MM.1S (cell line): ENCODE data around the gene INSC.

Source experiments
- DNase-seq: peaks from one replicate; pipeline ENCODE4 v3.0.0-alpha.2; 2015
- H2AFZ ChIP-seq: fragments of 300-600 bp; sonication (generic); 2 replicates; pipeline ENCODE4 v1.6.0; 2016; ENCODE audit warnings: antibody characterized with exemption, low read length
- H3F3A ChIP-seq: fragments of 300-600 bp; sonication (generic); 2 replicates; pipeline ENCODE4 v1.6.1; 2016; ENCODE audit warnings: mild to moderate bottlenecking, antibody characterized with exemption, low read length, moderate library complexity, mixed read lengths; ENCODE audit not compliant: insufficient read depth
- H3K27ac ChIP-seq: fragments of 300-600 bp; sonication (generic); 2 replicates; pipeline ENCODE4 v1.5.1; 2016; ENCODE audit warnings: mild to moderate bottlenecking, low read length
- H3K27me3 ChIP-seq: fragments of 300-600 bp; sonication (generic); replicated peaks from 2 replicates; pipeline ENCODE4 v1.6.0; 2016; ENCODE audit warnings: low read length; ENCODE audit not compliant: insufficient read depth
- H3K36me3 ChIP-seq: fragments of 300-600 bp; sonication (generic); replicated peaks from 2 replicates; pipeline ENCODE4 v1.6.1; 2016; ENCODE audit warnings: mild to moderate bottlenecking, low read length, mixed read lengths; ENCODE audit not compliant: insufficient read depth
- H3K4me1 ChIP-seq: fragments of 300-600 bp; sonication (generic); 2 replicates; pipeline ENCODE4 v1.6.1; 2016; ENCODE audit warnings: low read length, mixed read lengths
- H3K4me2 ChIP-seq: fragments of 300-600 bp; sonication (generic); 2 replicates; pipeline ENCODE4 v1.6.0; 2016; ENCODE audit warnings: low read depth, low read length
- H3K4me3 ChIP-seq: fragments of 300-600 bp; sonication (generic); 2 replicates; pipeline ENCODE4 v1.5.1; 2016; ENCODE audit warnings: low read length, mixed read lengths
- H3K79me2 ChIP-seq: fragments of 300-600 bp; sonication (generic); 2 replicates; pipeline ENCODE4 v1.6.1; 2016; ENCODE audit warnings: mixed run types, low read length, mixed read lengths
- H3K9ac ChIP-seq: fragments of 300-600 bp; sonication (generic); 2 replicates; pipeline ENCODE4 v1.6.1; 2016; ENCODE audit warnings: low read length, mixed read lengths
- H3K9me2 ChIP-seq: fragments of 300-600 bp; sonication (generic); replicated peaks from 2 replicates; pipeline ENCODE4 v1.6.1; 2016; ENCODE audit warnings: mild to moderate bottlenecking, low read length, mixed read lengths; ENCODE audit not compliant: insufficient read depth
- H3K9me3 ChIP-seq: fragments of 300-600 bp; sonication (generic); replicated peaks from 2 replicates; pipeline ENCODE4 v1.6.1; 2016; ENCODE audit warnings: mild to moderate bottlenecking, low read length, mixed read lengths; ENCODE audit not compliant: insufficient read depth
- H4K20me1 ChIP-seq: fragments of 300-600 bp; sonication (generic); 2 replicates; pipeline ENCODE4 v1.6.1; 2016; ENCODE audit warnings: mild to moderate bottlenecking, low read length, moderate library complexity, mixed read lengths; ENCODE audit not compliant: insufficient read depth
- CTCF ChIP-seq: fragments of 300-600 bp; sonication (generic); IDR thresholded peaks from 2 replicates; pipeline ENCODE4 v1.5.1; 2016; ENCODE audit warnings: antibody characterized with exemption, low read length, mixed read lengths
- EZH2 ChIP-seq: fragments of 300-600 bp; sonication (generic); optimal IDR thresholded peaks from 2 replicates; pipeline ENCODE3; 2017; ENCODE audit warnings: low read depth, mild to moderate bottlenecking, antibody characterized with exemption, low read length, mixed read lengths
- EZH2phosphoT487 ChIP-seq: fragments of 300-600 bp; sonication (generic); IDR thresholded peaks from 2 replicates; pipeline ENCODE4 v1.6.1; 2018; ENCODE audit warnings: antibody characterized with exemption, low read length

Gene INSC

DNA sequence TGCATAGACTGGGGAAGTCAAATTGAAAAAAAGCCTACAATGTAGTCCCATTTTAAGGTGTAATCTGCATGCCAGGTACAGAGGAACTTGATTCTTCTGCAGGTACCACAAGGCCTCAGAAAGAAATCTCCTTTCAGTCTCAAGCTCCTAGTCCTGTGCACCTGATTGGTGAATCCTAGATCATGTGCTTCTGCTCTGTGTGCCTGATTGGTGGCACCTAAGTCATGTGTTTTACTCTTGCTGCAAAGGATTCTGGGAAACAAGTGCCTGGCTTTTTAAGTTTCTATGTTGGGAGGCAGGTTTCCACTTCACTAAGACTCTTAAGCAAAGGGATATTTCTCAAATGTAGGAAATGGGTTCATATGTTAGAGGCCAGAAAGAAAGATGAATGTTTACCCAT lies 29.1 kb downstream of the INSC start:
- DNase-seq, result no peak
- Histone ChIP-seq H3K27ac (no peak overlapping the region), H3K9me2 (no peaks in the 10 kb centered on the region), H3K27me3 (no peaks in the 10 kb centered on the region), H3K9ac (no peak overlapping the region), H3K79me2 (no peaks in the 10 kb centered on the region), H3K4me2 (no peak overlapping the region), H3K9me3 (no peaks in the 10 kb centered on the region), H2AFZ (no peak overlapping the region), H3K4me1 (no peaks in the 10 kb centered on the region), H4K20me1 (no peaks in the 10 kb centered on the region), H3F3A (no peaks in the 10 kb centered on the region), H3K36me3 (no peaks in the 10 kb centered on the region), H3K4me3 (no peak overlapping the region)
- TF ChIP-seq CTCF (no peak), EZH2 (no peak), EZH2phosphoT487 (no peak)

DNA sequence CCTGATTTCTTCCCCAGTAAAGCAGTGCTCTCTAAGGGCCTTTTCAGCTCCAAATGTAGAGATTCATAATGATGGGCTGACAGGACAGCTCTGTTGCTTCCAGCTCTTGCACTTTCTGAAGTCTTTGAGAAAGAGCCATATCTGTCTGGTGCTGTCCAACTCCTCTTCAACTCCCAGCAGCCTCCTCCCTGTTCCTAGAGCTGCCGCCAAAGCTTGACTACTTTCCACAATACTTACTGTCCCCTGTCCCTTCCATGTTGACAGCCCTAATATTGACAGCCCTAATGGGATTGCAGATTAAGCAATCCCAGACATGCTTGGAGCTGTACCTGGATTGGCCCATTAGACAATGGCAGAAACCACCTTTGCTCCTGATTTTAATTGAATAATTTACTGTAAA lies 29.6 kb downstream of the INSC start:
- no peaks in the 10 kb centered on the region for H3F3A ChIP-seq
- DNase-seq, result no peak
- no peaks in the 10 kb centered on the region for H4K20me1 ChIP-seq
- no peak overlapping the region for H2AFZ ChIP-seq
- H3K9me2 ChIP-seq, result no peaks in the 10 kb centered on the region
- no peak for TF ChIP-seq EZH2
- H3K79me2 ChIP-seq, result no peaks in the 10 kb centered on the region
- no peaks in the 10 kb centered on the region for H3K27me3 ChIP-seq
- no peak overlapping the region for H3K4me3 ChIP-seq
- no peak overlapping the region for H3K9ac ChIP-seq
- no peaks in the 10 kb centered on the region for H3K36me3 ChIP-seq
- no peak overlapping the region for H3K27ac ChIP-seq
- no peak overlapping the region for H3K4me2 ChIP-seq
- H3K4me1 ChIP-seq, result no peaks in the 10 kb centered on the region
- no peaks in the 10 kb centered on the region for H3K9me3 ChIP-seq

- H4K20me1 ChIP-seq, result no peaks in the 10 kb centered on the region
- H2AFZ ChIP-seq, result no peak overlapping the region
- H3K4me3 ChIP-seq, result no peak overlapping the region
- no peaks in the 10 kb centered on the region for H3K79me2 ChIP-seq
- H3K9me2 ChIP-seq, result no peaks in the 10 kb centered on the region
- no peaks in the 10 kb centered on the region for H3K36me3 ChIP-seq
- no peaks in the 10 kb centered on the region for H3K27me3 ChIP-seq
- no peaks in the 10 kb centered on the region for H3F3A ChIP-seq
- no peak overlapping the region for H3K9ac ChIP-seq
- no peak overlapping the region for H3K4me2 ChIP-seq
- H3K9me3 ChIP-seq, result no peaks in the 10 kb centered on the region
- no peak for TF ChIP-seq EZH2phosphoT487
- TF ChIP-seq EZH2, result no peak
- no peak for TF ChIP-seq CTCF
- DNase-seq, result no peak
- H3K27ac ChIP-seq, result no peak overlapping the region
- no peaks in the 10 kb centered on the region for H3K4me1 ChIP-seq
Measured at GRCh38 chr11:15145151-15145550, 30.4 kb downstream of the INSC start.

- no peak overlapping the region for H3K4me2 ChIP-seq
Measured at GRCh38 chr11:15145615-15146014, 30.9 kb downstream of the INSC start.

More at GRCh38 chr11:15145615-15146014, 30.9 kb downstream of the INSC start:
- no peaks in the 10 kb centered on the region for H4K20me1 ChIP-seq
- H2AFZ ChIP-seq, result no peak overlapping the region
- H3K9me3 ChIP-seq, result no peaks in the 10 kb centered on the region
- H3K27ac ChIP-seq, result no peak overlapping the region
- no peaks in the 10 kb centered on the region for H3K4me1 ChIP-seq
- H3K9me2 ChIP-seq, result no peaks in the 10 kb centered on the region
- no peaks in the 10 kb centered on the region for H3F3A ChIP-seq
- no peaks in the 10 kb centered on the region for H3K27me3 ChIP-seq
- H3K36me3 ChIP-seq, result no peaks in the 10 kb centered on the region
- no peak for DNase-seq
- no peak overlapping the region for H3K4me3 ChIP-seq
- TF ChIP-seq CTCF (no peak), EZH2phosphoT487 (no peak), EZH2 (no peak)
- H3K9ac ChIP-seq, result no peak overlapping the region
- H3K79me2 ChIP-seq, result no peaks in the 10 kb centered on the region
